KG1 (cell line): ENCODE results near the gene ACP6.
"Not testable (repeated sequence)": the region's sequence is repeated elsewhere in the genome, so short reads cannot be mapped to it uniquely, and the experiment has no call there.

Experiments used
- DNase-seq: peaks from one replicate; lab custom pipeline; 2025; lab: John Stamatoyannopoulos, UW

ACP6 gene

DNA sequence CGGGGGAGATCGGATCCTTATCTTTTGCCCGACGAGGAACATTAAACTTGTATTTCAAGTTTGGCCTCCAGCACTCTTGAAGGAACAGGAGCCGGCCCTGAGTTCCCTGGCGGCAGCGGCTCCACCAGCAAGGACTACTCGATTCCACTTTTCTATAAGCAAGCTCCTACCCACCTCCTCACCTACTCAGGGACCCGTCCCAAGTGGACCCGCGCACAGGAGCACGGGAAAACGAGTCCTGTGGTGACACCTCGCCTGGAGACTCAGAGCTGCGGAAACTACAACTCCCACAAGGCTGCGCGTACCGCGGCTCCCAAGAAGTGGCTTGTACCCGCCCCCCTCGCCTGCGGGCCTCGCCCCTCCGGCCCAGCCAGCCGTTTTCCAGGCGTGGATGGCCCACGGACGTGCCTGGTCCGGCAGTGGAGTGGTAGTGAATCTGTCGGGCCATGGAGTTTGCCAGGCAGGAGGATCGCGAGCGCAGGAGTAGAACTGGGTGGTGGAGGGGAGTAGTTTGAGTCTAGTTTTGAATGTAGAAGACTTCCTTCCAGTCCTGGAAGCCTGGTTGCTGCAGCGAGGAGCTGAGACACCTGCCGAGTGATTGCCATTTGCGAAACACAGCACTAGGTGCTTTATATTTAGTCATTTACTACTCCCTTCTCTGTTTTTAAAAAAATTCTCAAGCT is at the start of gene ACP6:
ACP6 (minus strand) TSS at position 206 of the 683 bp plus-strand sequence. CDS start 476 bp downstream, outside the sequence.
- DNase-seq = peak; percentile 57

DNA sequence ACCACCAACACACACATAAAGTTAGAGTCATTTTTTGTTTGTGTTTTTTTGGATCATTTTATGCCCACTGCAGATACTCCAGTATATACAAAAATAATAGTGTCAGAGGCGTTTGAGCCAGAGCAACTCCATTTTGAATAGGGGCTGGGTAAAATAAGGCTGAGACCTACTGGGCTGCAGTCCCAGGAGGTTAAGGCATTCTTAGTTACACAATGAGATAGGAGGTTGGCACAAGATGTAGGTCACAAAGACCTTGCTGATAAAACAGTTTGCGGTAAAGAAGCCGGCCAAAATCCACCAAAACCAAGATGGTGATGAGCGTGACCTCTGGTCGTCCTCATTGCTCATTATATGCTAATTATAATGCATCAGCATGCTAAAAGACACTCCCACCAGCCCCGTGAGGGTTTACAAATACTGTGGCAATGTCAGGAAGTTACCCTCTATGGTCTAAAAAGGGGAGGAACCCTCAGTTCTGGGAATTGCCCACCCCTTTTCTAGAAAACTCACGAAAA is 49.4 kb upstream of the ACP6 start:
- no peak for DNase-seq

DNA sequence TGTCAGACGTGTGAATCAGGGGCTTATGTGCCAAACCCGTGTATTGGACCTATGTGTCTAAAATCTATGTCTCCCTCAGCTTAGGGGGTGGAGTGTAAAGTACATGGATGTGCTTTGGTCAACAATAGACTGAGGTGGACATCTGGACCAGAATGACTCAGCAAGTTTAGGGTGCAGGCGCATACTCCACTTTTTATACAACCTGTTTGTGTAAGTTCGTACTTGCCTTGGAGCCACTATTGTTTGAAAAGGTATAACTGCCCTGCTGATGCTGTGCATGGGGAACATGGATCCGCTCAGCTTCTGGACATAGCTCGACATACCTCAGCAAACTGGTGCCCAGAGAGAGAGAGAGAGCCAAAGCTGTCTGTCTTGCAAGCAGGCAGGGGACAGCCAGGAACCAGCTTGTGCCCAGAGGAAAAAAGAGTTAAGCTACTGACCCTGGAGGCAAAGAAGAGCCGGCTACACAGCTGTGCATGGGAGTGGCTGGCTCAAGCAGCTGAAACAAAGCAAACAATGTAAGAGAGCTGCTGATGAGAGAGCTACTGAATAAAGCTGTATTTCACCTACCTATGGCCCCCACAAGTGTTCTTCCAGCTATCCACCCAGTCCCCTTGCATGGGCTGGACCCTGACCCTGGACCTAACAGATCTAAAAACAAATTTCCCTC is 48.8 kb upstream of the ACP6 start:
- no peak for DNase-seq

DNA sequence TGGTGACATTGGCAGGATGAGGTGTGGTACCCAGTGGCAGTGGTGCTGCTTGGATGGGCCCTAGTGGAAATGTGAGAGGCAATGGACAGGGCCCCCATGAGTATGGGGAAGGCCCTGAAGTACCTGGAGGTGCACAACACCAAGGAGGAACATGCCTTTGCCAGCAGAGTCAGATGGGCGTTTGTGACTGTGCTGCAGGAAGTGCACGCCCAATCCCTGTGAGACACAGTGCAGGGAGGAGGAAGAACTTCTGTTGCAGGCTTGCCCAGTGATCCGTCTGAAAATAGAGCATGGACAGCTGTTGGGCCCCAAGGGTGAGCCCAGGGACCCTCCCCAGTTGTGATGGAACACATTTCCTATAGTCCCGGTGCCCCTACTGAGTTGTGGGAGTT is 47.4 kb upstream of the ACP6 start:
- no peak for DNase-seq

DNA sequence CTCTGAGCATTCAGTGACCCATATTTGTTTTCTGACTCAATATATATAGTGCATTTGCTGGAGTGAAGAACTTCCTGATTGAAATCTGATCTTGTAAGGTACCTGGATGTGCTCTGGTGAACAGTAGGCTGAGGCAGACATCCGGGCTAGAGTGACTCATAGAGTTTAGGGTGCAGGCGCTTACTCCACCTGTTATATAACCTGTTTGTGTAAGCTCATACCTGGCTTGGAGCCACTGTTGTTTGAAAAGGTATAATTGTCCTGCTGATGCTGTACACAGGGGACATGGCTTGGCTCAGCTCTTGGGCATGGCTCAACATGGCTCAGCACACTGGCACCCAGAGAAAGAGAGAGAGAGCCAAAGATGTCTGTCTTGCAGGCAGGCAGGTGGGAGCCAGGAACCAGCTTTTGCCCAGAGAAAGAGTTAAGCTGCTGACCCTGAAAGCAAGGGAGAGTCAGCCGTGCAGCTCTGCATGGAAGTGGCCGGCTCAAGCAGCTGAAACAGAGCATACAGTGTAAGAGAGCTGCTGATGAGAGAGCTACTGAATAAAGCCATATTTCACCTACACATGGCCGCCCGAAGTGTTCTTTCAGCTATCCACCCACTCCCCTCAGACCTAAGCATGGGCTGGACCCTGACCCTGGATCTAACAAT is 46.9 kb upstream of the ACP6 start:
- no peak for DNase-seq

DNA sequence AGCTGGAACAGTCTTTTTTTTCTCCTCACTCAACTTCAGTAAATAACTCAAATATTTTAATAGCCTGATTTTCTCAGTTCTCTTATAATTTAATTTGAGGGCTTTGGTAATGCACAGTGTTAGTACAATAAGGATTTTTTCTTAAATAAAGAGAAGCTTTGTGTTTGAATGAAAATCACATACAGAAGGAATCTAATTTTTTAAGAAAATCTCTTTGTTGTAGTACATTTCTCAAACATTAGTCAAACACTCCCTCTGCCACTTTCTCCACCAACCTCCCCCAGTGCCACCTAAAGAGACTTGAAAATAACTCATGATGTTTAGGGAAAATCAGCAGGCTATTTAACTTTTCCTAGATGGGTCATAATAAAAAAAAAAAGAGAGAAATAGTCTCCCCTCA is 42.3 kb upstream of the ACP6 start:
- DNase-seq = no peak

DNA sequence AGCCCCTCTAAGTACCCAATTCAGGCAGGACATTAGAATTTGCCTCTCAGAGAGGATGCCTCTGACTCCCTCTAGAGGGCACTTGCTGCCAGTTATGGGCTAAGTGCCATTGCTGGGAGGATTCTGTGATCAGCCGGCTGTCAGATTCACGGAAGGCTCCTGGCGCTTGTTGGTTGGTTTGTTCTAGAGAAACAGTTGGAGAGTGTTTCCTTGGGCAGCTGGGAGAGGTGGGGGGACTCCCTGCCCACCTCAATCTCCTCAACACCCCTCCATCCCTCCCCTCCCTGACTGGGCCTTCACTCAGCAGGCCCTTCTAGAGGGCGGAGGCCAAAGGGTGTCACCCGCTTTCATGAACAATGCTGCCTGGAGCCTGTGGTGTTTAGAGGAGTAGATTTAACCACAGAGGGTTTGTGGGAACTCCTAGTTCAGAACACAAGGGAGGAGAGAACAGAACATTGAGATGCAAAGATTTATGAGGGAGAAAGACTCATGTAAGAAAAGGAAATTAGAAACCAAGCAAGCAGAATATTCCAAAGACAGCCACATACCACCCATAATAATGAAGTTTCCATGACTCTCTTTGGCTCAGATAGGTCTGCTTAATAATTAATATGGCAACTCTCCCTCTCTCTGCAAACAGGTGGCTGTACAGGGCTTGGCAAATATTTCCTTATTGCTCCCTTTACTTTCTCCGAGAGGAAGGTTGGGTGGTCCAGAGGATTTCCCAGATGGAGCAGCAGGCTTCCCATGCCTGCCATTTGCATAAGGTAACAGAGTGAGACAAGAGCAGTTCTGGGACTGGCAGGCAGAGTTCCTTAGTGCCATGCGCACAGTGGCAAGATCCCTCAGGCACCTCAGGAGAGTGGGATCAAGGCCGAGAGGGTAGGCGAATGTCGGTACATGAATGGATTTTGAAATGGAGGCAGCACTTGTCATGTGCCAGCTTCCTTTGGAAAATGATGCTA is 30.0 kb upstream of the ACP6 start:
- peak; percentile 38 for DNase-seq

DNA sequence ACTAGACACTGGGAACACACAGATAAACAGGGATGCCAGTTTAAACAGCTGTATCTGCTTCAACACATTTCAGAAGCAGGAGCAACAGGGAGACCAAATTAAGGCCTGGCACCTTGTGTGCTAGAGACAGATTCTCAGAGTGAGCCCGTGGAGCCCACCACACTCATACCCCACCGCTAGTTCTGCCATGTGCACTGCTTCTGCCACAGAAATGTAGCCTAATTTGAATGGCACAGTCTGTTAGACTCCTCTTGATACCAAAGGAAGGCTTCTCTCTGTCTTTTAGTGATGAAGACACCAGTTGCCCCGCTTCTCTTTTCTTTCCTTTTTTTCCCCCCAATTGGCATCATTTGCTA is 29.3 kb upstream of the ACP6 start:
- no peak for DNase-seq

DNA sequence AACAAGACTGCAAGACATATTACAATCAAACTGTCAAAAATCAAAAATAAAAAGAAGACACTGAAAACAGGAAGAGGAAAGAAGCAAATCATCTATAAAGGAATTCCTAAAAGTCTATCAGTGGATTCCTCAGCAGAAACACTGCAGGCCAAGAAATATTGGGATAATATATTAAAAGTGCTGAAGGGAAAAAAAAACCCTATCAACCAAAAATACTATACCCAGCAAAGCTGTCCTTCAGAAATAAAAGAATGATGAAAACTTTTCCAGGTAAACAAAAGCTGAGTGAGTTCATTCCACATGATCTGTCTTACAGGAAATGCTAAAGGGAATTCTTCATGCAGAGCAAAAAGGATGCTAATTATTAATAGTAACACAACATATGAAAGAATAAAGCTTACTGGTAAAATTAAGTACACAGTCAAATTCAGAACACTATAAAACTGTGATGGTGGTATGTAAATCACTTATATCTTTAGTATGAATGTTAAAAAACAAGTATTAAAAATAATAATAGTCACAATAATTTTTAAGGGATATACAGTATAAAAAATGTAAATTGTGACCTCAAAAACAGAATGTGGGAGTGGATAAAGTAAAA is 12.9 kb upstream of the ACP6 start:
- no peak for DNase-seq

DNA sequence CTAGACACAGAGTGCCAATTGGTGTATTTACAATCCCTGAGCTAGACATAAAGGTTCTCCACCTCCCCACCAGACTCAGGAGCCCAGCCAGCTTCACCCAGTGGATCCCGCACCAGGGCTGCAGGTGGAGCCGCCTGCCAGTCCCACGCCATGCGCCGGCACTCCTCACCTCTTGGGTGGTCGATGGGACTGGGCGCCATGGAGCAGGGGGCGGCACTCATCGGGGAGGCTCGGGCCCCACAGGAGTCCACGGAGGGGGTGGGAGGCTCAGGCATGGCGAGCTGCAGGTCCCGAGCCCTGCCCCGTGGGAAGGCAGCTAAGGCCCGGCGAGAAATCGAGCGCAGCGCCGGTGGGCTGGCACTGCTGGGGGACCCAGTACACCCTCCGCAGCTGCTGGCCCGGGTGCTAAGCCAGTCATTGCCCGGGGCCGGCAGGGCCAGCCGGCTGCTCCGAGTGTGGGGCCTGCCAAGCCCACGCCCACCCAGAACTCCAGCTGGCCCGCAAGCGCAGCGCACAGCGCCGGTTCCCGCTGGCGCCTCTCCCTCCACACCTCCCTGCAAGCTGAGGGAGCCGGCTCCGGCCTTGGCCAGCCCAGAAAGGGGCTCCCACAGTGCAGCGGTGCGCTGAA is 10.4 kb upstream of the ACP6 start:
- not testable (repeated sequence) for DNase-seq

DNA sequence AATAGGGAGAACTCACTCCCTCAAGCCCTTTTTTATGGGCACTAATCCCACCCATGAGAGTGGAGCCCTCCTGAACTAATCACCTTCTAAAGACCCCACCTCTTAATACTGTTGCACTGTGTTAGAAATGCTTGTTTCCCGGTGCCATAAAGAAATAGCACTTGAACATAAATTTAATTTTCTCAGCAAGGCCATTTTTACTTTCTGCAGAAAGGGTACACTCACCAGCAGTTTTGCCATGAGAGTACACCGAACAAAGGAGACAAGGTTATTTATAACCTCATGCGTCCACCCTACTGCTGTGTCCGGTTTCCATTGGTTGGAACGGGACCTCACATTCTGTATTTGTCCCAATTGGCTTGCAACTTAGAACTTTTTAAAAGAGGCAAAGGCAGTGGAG is 7.4 kb upstream of the ACP6 start:
- not testable (repeated sequence) for DNase-seq

DNA sequence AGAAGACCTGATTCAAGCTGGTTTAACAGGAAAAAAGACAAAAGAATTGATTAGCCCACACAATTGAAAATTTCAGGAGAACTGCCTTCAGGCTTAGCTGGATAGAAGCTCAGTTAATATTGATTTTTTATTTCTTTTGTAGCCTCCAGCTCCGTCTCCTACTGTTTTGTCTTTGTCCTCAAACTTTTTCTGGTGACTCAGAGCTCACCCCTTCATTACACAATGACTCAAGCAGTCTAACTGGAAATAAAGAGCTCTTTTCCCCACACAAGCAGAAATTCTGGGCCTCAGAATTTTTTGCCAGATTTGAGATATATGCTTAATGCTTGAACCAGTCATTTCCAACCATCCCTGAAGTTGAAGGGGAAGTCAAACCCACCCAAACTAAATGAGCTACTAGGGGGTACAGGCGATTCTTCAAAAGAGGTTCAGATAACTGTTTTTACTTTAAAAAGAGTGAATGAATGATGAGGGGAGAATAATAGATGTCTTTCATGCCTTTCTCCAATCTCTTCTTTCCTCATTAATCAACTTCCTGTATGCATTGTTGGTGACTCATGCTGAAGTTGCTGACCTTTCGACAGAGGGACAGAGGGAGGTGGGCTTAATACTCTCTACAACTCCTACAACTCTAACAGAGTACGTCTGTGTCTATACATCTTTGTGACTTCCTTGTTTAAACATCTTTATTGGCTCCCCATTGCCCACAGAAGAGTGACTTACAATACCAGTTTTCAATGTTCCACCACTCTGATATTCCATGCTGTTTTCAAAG is 6.2 kb upstream of the ACP6 start:
- no peak for DNase-seq

DNA sequence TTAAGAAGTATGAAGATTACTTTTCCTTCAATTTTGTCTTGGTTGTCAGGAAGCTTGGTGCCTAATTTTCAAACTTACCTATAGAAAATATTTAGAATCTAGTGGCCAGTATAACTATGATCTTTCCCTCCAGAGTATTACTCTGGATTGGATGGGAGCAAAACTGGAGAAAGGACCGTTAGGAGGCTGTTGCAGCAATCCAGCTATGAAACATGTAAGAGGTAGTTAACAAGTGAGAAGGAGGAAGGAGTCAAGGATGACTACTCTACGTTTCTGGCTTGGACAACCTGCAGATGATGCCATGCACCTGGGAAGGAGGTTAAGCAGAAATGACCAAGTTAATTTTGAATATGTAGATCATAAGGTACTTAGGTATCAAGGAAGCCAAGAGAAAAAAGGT is 3.5 kb upstream of the ACP6 start:
- no peak for DNase-seq

DNA sequence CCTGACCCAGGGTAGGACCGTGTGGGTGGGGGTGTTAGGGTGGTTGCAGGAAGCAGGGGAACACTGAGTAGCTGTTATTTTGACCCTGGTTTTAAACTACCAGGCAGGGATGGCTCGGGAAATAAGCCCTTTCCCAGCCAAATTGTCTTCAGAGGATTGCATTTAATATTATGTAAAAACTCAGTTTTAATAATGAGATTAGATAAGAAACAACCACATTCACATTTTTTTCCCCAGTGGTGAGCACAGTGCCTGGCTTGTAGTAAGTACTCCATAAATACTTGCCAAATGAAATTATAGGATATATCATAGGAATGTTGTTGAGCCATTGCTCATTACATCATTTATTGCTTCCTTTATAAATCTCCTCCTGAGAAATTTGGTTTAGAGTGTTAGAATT is 3.1 kb upstream of the ACP6 start:
- DNase-seq = no peak

DNA sequence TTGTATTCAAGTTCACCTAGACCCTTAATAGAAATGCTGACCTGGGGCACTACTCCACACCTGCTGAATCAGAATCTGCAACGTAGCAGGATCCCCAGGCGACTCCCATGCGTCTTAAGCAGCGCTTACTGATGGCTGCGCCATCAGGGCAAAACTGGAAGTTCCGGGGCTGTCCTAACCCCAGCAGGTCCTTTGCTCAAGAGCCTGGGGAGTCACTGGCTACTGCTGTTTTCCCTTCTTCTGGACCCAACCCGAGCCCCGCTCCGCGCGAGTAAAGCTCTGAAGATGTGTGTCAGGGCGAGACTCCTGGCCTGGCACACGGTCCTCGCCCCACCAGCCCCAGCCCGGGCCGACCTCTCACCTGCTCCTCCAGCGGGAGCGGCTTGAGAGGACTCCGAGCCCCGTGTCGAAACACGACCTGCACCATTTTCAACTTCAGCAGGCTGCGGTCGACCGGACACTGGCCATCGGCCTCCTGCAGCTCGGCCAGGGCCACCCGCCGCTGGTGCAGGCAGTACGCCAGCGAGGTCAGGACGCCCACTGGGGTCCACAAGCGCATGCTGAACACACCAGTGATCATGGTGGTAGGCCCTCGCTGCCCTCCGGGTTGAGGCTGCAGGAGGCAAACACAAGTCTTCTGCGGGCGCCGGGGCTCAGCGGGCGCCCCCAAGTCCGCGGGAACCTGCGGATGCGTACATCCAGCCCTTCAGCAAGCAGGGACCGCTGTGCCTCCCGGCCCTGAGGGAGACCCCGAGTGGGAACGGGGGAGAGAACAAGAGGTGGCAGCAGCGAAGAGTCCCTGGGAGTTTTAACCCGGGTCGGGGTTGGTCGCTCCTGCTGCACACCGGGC is 630 bp downstream of the ACP6 start:
- peak; percentile 44 for DNase-seq

DNA sequence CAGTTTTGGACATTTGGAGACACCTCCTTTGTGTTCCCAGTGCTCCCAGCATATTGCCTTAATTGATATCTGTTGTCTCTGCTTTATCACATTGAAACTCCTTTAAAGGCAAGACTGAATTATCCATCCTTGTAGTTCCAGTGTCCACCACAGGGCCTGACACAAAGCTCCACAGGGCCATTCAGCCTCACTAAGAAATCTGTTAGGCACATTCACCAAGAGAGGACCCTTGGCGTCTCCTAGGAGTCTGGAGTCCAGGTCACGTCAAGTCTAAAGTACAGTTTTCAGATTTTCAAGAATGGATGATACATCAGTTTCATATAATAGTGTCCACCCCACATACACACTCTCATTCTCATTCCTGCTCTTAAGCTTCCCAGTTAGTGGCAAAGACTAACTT is 4.8 kb downstream of the ACP6 start:
- no peak for DNase-seq

DNA sequence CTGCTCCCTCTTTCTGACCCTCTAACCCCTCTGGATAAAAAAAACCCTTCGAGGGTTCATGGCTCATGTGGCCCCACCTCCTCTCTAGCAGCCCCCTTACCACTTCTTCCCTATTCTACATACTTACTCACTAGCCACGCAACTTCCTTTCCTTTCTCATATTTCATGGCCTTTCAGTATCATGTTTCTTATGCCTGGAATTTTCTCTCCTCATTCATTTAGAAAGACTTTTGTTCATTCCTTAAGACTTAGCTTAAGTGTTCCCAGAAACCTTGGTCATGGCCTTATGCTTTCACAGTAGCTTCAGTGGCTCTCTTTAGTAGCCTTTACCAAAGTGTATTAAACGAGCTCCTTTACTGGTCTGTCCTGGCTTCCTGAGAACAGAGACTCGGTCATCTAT is 6.1 kb downstream of the ACP6 start:
- no peak for DNase-seq

DNA sequence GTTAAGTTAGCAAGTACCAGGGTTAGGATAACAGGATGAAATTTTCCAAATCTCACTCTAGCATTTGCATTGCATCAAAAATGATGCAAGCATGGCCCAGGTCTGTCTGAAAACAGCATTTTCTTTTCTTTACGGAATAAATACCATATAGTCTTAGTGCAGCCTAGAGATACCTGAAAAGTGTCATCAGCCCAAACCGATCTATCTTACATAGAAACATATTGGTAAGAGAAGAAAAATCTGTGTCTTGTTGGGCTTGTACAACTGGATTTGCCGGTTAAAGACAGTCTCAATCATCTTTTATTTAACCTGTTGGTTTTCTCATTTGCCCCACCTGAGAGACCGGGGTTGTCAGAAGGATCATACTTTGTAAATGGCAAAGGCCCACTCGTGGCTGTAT is 15.8 kb downstream of the ACP6 start:
- no peak for DNase-seq

DNA sequence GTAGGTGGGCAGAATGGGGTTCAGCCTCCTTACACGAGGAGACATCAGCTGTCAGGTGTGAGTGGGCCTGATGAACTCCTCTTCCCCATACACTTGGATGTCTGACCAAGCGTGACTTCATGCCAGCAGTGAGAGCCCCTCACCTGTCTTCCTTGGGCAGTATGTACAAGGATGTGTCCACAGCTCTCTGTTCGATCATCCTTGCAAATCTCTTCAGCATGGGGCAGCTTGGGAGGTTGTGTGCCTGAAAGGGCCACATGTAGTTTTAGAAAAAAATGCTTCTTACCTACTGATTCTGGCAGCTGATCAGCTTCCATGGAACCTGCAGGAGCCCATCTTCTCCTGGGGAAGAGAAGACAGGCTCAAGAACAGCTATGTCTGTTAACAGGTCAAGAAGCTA is 18.0 kb downstream of the ACP6 start:
- no peak for DNase-seq

DNA sequence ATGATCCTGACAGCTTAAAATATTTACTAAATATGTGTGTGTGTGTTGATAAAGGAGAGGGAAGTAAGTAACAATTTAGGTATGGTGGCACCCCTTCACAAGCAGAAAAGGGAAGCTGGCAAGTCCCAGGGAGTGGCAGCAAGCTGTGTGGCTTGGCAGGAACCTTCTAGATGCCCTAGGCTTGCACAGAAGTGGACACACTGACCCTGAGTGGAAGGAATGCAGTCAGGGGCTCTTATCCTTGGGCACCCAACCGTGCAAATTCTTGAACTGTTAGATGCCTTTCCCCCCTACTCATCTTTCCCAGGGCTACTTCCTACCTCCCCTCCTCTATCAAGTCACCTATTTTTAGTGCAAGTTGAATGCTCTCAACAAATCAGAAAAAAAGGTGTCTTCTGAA is 18.9 kb downstream of the ACP6 start:
- no peak for DNase-seq
